Astrocyte of the spinal cord (primary cell): Measurements from ENCODE around the gene RBM22.

ENCODE experiments used
- DNase-seq: peaks from one replicate; pipeline ENCODE4 v3.0.0; 2011; ENCODE audit warnings: low read depth, low spot score
- H3K4me3 ChIP-seq: 2 replicates; pipeline ENCODE4 v1.5.1; 2011; ENCODE audit warnings: low read depth, mild to moderate bottlenecking, low read length, moderate library complexity
- CTCF ChIP-seq: IDR thresholded peaks from 2 replicates; pipeline ENCODE4 v1.5.1; 2012; ENCODE audit warnings: low read depth, mild to moderate bottlenecking, low read length, inconsistent platforms
- in situ Hi-C: cut with HindIII; loops from 2 replicates; pipeline ENCODE4 v1.10.0; 2017; ENCODE audit warnings: low sequenced_read_pairs

Gene RBM22

GRCh38 chr5:150648294-150649107 lies 52.4 kb downstream of the RBM22 start:
- DNase-seq, result no peak
- TF ChIP-seq CTCF, result no peak
- H3K4me3 ChIP-seq, result no peak overlapping the region
- in situ Hi-C loops, result no loop called here

- in situ Hi-C loops, result no loop called here
- no peak overlapping the region for H3K4me3 ChIP-seq
- TF ChIP-seq CTCF, result no peak
- no peak for DNase-seq
These were observed 53.3 kb downstream of the RBM22 start for GRCh38 chr5:150647275-150648251.

GRCh38 chr5:150645070-150645700 lies 55.7 kb downstream of the RBM22 start:
- H3K4me3 ChIP-seq, result no peak overlapping the region
- in situ Hi-C loops, result no loop called here
- TF ChIP-seq CTCF, result no peak
- peak; percentile 63 for DNase-seq

- no peak for TF ChIP-seq CTCF
- H3K4me3 ChIP-seq, result no peak overlapping the region
- no peak for DNase-seq
- in situ Hi-C loops, result no loop called here
These were observed 56.3 kb downstream of the RBM22 start for GRCh38 chr5:150644514-150644913.

GRCh38 chr5:150644058-150644457 lies 56.8 kb downstream of the RBM22 start:
- no peak for DNase-seq
- in situ Hi-C loops, result no loop called here
- no peak for TF ChIP-seq CTCF

GRCh38 chr5:150642991-150643710 lies 57.7 kb downstream of the RBM22 start:
- in situ Hi-C loops, result no loop called here
- no peak for TF ChIP-seq CTCF
- no peak for DNase-seq
- peak overlapping the region; percentile 14 for H3K4me3 ChIP-seq

More at GRCh38 chr5:150644058-150644457, 56.8 kb downstream of the RBM22 start:
- H3K4me3 ChIP-seq, result no peak overlapping the region
